ENCODE data around the gene SLC6A8.
"Not testable (repeated sequence)": the region's sequence is repeated elsewhere in the genome, so short reads cannot be mapped to it uniquely, and the experiment has no call there.

Gene SLC6A8

GRCh38 chrX:153733651-153734240, 46.0 kb downstream of the SLC6A8 start:
- DNase-seq: no peak

GRCh38 chrX:153734871-153735270, 47.1 kb downstream of the SLC6A8 start:
- no peak for DNase-seq

- no peak for DNase-seq
Measured at GRCh38 chrX:153735274-153735673, 47.5 kb downstream of the SLC6A8 start.

GRCh38 chrX:153736071-153736820, 48.5 kb downstream of the SLC6A8 start:
- no peak for DNase-seq

GRCh38 chrX:153736871-153737441, 49.2 kb downstream of the SLC6A8 start:
- no peak for DNase-seq

- no peak for DNase-seq
Measured at GRCh38 chrX:153738056-153738605, 50.4 kb downstream of the SLC6A8 start.

- DNase-seq: no peak
Measured at GRCh38 chrX:153739754-153740486, 52.2 kb downstream of the SLC6A8 start.

GRCh38 chrX:153740631-153741222, 53.0 kb downstream of the SLC6A8 start:
- DNase-seq: no peak

- no peak for DNase-seq
Measured at GRCh38 chrX:153741446-153741845, 53.7 kb downstream of the SLC6A8 start.

GRCh38 chrX:153742111-153742510, 54.4 kb downstream of the SLC6A8 start:
- not testable (repeated sequence) for DNase-seq

GRCh38 chrX:153742796-153743467, 55.2 kb downstream of the SLC6A8 start:
- DNase-seq: peak; percentile 44

- peak; percentile 78 for DNase-seq
Measured at GRCh38 chrX:153743468-153744209, 55.9 kb downstream of the SLC6A8 start.

- no peak for DNase-seq
Measured at GRCh38 chrX:153744210-153745066, 56.7 kb downstream of the SLC6A8 start.

- DNase-seq: not testable (repeated sequence)
Measured at GRCh38 chrX:153745067-153745433, 57.3 kb downstream of the SLC6A8 start.
